Measurements from ENCODE around the gene TLE7.

The TLE7 gene

GRCh38 chr16:71442051-71442440 lies at the start of gene TLE7:
TLE7 (minus strand) TSS chr16:71442054; CDS start chr16:71433324, 8,730 bp downstream.
- no peak for DNase-seq

- no peak for DNase-seq
Measured at GRCh38 chr16:71491054-71491453, 49.2 kb upstream of the TLE7 start.

DNA sequence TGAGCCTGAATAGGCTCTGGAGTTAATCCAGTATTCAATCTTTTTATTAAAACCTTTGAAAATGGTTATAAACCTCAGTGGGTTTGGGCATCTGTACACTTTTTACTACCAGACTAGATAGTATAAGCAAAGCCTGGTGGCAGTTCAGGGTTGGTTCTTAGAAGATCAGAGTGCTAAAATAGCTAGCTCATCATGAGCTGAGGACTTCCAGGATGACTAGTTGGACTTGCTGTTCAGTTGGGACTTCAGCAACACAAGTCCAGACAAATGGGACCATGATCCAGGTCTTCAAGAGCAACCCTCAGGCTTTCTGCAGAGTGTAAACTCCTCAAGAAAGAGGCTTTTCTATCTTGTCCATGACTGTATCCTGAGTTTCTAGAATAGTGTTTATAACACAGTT lies 48.5 kb upstream of the TLE7 start:
- DNase-seq = no peak

- no peak for DNase-seq
Measured at GRCh38 chr16:71489122-71489521, 47.3 kb upstream of the TLE7 start, which contains the start of gene ZNF19. ZNF19 (minus strand) TSS chr16:71489324; CDS start chr16:71482114, 7,210 bp downstream.

- peak; percentile 75 to 77 for DNase-seq
Measured at GRCh38 chr16:71484006-71484893, 42.4 kb upstream of the TLE7 start.

GRCh38 chr16:71482569-71482968 lies 40.7 kb upstream of the TLE7 start:
- no peak for DNase-seq

DNA sequence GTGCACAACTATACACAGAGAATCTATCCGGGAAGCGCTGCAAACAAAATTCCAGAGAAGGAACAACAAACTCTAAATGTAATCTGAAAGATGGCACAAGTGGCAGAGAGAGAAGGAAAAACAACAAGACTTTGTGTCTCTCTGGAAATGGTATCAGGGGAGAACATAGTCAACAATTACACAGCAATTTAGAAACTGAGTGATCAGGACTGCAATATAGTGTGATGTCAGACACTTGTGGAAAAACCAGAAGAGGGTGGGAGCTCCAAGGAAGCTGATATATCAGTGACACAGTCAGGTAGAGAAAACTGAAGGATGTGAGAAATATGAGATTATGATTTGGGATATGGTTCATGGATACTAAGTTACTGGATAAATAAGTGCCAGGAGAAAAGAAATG lies 39.1 kb upstream of the TLE7 start:
- DNase-seq = no peak

- DNase-seq = peak in 1 of 2 experiments; percentile 44
Measured at GRCh38 chr16:71479420-71479819, 37.6 kb upstream of the TLE7 start.

- DNase-seq = no peak
Measured at GRCh38 chr16:71476457-71477124, 34.7 kb upstream of the TLE7 start.

- DNase-seq = no peak
Measured at GRCh38 chr16:71474864-71475263, 33.0 kb upstream of the TLE7 start.

- no peak for DNase-seq
Measured at GRCh38 chr16:71473891-71474290, 32.0 kb upstream of the TLE7 start.

DNA sequence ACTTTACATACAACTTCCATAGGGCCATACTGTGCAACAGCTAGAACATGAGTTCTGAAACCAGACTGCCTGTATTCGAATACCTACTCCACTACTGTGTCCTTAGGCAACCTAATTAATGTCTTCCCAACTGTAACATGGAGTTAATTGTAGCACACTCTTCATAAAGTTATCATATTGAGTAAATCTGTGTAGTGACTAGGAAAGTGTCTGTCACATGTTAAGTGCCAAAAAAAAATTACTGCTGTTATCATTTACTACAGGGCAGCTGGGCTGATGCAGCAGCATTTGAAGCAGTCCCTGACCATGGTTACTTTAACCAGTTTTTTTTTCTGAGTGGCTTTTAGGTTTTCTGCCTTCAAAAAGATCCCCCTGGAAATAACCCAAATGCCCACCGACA lies 31.1 kb upstream of the TLE7 start:
- no peak for DNase-seq

GRCh38 chr16:71472051-71472450 lies 30.2 kb upstream of the TLE7 start:
- DNase-seq = no peak

DNA sequence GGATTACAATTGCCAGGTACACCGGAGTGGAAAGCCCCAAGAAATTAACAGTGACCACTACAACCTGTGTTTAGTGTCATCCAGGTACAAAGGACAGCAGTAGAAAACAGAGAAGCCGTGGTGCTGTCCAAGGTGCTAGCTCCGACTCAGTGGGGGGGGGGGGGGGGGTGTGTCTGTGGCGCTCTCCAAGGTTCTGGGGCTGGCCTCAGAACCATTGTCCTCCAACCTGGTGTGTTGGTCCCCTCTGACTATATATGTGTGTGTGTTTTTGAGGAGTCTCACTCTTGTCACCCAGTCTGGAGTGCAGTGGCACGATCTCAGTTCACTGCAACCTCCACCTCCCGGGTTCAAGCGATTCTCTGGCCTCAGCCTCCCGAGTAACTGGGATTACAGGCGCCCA lies 26.0 kb upstream of the TLE7 start:
- DNase-seq = no peak

DNA sequence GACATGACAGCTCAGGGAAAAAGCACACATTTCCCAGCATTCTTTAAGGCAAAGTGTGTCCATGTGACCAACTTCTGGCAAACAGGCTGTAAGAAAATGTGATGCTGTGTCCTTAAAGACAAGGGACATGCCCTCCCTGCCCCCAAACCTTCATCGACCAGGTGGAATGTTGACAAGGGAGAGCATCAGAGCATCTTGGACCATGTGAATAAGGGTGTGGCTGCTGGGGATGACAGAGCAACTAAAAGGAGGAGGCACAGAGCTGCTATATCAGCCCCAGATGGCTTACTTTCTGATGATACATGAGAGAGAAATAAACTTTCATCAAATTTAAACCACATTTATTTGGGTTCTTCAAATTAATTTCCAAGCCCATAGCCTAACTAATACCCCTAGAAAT lies 22.4 kb upstream of the TLE7 start:
- DNase-seq = no peak

GRCh38 chr16:71461686-71462648 lies 20.1 kb upstream of the TLE7 start, which contains the start of gene ZNF23:
ZNF23 (minus strand) TSS chr16:71462247; CDS start chr16:71456796, 5,451 bp downstream.
- peak; percentile 13 to 76 for DNase-seq

- DNase-seq = no peak
Measured at GRCh38 chr16:71460941-71461340, 19.1 kb upstream of the TLE7 start.

GRCh38 chr16:71460236-71460635 lies 18.4 kb upstream of the TLE7 start:
- DNase-seq = no peak

DNA sequence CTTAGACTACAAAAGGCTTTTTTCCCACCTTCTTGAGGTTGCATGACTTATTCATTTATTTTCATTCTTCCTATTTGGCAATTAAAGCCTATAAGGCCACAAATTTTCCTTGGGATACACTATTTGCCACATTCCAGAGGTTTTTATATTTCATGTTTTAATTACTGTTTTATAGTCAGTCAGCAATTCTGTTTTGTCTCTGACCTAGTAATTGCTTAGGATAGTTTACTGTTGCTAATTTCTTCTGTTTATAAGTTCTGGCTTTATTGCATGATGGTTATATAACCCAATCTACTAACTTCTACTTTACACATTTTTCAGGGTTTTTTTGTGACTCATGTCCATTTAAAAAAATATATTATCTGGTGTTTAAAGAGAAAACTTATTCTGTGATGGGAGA lies 17.7 kb upstream of the TLE7 start:
- DNase-seq = no peak

- DNase-seq = no peak
Measured at GRCh38 chr16:71456801-71457200, 14.9 kb upstream of the TLE7 start.

- no peak for DNase-seq
Measured at GRCh38 chr16:71453036-71453435, 11.2 kb upstream of the TLE7 start.

- DNase-seq = no peak
Measured at GRCh38 chr16:71449020-71449419, 7.2 kb upstream of the TLE7 start.

All from NCI-H526 (cell line).